ENCODE measurements around the gene ZNF808. TPM values are rescaled to one million over a fixed set of nuclear protein-coding genes. Genes with fewer than 3 reads are reported as not detected.

The ZNF808 gene
- total and polyA plus RNA-seq, 9 of the 15 experiments (the other 6 are each of a cell fraction or from before 2014, with no cell fraction given), result 3.1 to 20.1 (median 10.9) TPM

DNA sequence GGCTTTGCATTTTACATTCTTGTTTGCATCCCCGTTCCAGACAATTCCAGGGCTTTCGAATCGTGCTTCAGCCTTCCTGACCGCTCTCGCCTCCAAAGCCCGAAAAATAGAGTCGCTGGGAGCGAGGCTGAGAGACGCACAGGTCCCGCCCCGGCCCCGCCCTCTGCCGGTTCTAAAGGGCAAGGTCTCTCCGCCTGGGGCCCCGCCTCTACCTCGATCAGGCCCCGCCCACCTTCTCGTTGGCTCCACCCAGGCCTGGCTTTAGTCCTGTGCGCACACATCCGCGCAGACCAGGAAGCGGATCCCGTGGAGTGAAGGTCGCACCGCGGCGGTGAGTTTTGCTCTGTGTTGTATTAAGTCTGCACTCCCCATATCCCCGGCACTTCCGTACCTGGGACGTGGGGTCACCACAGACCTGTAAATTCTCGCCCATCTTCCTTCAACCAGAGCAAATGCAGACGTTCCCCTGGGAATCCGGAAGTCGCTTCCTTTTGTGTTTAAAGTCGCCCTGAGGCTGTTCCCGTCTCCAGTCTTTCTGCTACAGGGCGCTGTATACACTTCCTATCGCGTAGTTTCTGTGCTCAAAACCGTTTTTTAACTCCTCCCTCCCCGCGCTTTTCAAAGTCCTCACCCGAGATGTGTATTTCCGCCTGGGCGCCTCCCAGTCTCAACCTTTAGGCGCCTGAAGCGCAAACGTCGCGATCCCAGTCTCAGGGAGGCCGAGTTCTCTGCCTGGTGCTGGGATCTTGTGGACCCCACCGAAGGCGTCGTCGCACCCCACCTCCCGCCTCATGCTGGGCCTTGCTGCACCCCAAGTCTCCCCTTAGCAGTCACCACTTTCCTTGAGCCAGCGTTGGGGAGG, 42.8 kb downstream of the ZNF808 start, which contains the start of gene ZNF701 (continued):
- TF ChIP-seq CHD7 (IDR thresholded peaks at IDR 0.05; ENCODE audit: low read depth, low read length) (no peak), HDAC2 (IDR thresholded peaks at IDR 0.05) (peak; percentile 68; the same call in 1 of the 2 replicates), ATF1 (CRISPR knock-in tag; IDR thresholded peaks at IDR 0.05) (no peak), ATF1 (tag; IDR thresholded peaks at IDR 0.05) (peak; percentile 57; the same call in 1 of the 2 replicates), ZNF408 (CRISPR knock-in tag; IDR thresholded peaks at IDR 0.05; ENCODE audit: low read depth) (no peak), JUN (IDR thresholded peaks at IDR 0.05; ENCODE audit: borderline replicate concordance, low read depth, low read length) (no peak), JUN (CRISPR knock-in tag; IDR thresholded peaks at IDR 0.05; ENCODE audit: borderline replicate concordance) (no peak), PHTF2 (CRISPR knock-in tag; IDR thresholded peaks at IDR 0.05) (no peak)
- TF ChIP-seq, protein P1, sequence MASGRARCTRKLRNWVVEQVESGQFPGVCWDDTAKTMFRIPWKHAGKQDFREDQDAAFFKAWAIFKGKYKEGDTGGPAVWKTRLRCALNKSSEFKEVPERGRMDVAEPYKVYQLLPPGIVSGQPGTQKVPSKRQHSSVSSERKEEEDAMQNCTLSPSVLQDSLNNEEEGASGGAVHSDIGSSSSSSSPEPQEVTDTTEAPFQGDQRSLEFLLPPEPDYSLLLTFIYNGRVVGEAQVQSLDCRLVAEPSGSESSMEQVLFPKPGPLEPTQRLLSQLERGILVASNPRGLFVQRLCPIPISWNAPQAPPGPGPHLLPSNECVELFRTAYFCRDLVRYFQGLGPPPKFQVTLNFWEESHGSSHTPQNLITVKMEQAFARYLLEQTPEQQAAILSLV (tag; IDR thresholded peaks at IDR 0.05), result no peak
- TF ChIP-seq, protein P2, sequence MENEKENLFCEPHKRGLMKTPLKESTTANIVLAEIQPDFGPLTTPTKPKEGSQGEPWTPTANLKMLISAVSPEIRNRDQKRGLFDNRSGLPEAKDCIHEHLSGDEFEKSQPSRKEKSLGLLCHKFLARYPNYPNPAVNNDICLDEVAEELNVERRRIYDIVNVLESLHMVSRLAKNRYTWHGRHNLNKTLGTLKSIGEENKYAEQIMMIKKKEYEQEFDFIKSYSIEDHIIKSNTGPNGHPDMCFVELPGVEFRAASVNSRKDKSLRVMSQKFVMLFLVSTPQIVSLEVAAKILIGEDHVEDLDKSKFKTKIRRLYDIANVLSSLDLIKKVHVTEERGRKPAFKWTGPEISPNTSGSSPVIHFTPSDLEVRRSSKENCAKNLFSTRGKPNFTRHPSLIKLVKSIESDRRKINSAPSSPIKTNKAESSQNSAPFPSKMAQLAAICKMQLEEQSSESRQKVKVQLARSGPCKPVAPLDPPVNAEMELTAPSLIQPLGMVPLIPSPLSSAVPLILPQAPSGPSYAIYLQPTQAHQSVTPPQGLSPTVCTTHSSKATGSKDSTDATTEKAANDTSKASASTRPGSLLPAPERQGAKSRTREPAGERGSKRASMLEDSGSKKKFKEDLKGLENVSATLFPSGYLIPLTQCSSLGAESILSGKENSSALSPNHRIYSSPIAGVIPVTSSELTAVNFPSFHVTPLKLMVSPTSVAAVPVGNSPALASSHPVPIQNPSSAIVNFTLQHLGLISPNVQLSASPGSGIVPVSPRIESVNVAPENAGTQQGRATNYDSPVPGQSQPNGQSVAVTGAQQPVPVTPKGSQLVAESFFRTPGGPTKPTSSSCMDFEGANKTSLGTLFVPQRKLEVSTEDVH (IDR thresholded peaks at IDR 0.05; ENCODE audit: low read depth, partially characterized antibody), result peak; percentile 89
